ENCODE measurements around the gene STYXL1. TPM values are rescaled to one million over a fixed set of nuclear protein-coding genes. Genes with fewer than 3 reads are reported as not detected.

The STYXL1 gene
- total and polyA plus RNA-seq, 2 experiments from 2014 or later, result 28.0 to 39.2 TPM

DNA sequence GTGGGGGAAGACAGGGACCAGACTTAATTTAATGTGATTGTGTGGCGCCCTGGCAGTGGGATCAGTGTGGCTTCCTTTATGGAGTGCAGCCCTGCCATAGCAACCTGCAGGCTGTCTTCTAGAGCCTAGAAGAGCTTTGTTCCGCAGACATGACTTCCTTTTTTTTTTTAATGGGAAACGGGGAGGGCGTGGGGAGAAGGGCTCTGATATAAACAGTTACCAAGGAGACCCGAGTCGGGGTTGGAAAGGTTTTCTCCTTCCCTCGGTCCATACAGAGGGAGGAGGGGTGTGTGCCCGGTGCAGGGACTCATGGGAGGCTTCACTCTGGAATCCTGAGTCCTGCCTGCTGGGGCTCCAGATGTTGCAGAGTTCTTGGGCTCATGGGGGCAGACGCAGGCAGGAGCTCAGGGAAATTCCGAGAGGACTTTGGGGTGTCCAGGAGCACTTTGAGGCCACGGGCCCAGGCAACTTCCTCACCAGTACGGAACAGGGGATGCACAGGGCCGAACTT is 80.3 kb downstream of the STYXL1 start:
- Histone ChIP-seq H3K27ac (ENCODE audit: low read depth) (no peak overlapping the region), H3F3A (replicated peaks; ENCODE audit: low read depth) (no peaks in the 10 kb centered on the region), H3K36me3 (ENCODE audit: insufficient read depth) (0 out of 2 replicates have a peak, but pooled peaks cover 2% of the 10 kb centered on the region), H3K9me2 (ENCODE audit: insufficient read depth) (no peaks in the 10 kb centered on the region), H3K4me2 (no peak overlapping the region), H3K4me1 (ENCODE audit: insufficient read depth) (no peaks in the 10 kb centered on the region), H4K20me1 (replicated peaks; ENCODE audit: insufficient read depth) (no peaks in the 10 kb centered on the region; the same call in 1 of the 2 replicates), H3K79me2 (replicated peaks; ENCODE audit: insufficient read depth) (0 out of 2 replicates have a peak, but pooled peaks cover 2% of the 10 kb centered on the region), H3K4me3 (no peak overlapping the region), H3K27me3 (ENCODE audit: insufficient read depth) (no peaks in the 10 kb centered on the region), H2AFZ (no peak overlapping the region)
- peaks cover 6% of the 10 kb centered on the region for H3K4me1 Mint-ChIP-seq
- peaks cover 6% of the 10 kb centered on the region for H3K27me3 Mint-ChIP-seq (ENCODE audit: insufficient read depth, low read depth, poor library complexity)
- TF ChIP-seq, protein P1, sequence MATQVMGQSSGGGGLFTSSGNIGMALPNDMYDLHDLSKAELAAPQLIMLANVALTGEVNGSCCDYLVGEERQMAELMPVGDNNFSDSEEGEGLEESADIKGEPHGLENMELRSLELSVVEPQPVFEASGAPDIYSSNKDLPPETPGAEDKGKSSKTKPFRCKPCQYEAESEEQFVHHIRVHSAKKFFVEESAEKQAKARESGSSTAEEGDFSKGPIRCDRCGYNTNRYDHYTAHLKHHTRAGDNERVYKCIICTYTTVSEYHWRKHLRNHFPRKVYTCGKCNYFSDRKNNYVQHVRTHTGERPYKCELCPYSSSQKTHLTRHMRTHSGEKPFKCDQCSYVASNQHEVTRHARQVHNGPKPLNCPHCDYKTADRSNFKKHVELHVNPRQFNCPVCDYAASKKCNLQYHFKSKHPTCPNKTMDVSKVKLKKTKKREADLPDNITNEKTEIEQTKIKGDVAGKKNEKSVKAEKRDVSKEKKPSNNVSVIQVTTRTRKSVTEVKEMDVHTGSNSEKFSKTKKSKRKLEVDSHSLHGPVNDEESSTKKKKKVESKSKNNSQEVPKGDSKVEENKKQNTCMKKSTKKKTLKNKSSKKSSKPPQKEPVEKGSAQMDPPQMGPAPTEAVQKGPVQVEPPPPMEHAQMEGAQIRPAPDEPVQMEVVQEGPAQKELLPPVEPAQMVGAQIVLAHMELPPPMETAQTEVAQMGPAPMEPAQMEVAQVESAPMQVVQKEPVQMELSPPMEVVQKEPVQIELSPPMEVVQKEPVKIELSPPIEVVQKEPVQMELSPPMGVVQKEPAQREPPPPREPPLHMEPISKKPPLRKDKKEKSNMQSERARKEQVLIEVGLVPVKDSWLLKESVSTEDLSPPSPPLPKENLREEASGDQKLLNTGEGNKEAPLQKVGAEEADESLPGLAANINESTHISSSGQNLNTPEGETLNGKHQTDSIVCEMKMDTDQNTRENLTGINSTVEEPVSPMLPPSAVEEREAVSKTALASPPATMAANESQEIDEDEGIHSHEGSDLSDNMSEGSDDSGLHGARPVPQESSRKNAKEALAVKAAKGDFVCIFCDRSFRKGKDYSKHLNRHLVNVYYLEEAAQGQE (IDR thresholded peaks at IDR 0.05; ENCODE audit: unreplicated experiment), result no peak
- TF ChIP-seq EZH2 (IDR thresholded peaks at IDR 0.05; ENCODE audit: low read depth, unreplicated experiment) (no peak), POLR2AphosphoS5 (IDR thresholded peaks at IDR 0.05; ENCODE audit: low read depth) (no peak), EZH2phosphoT487 (IDR thresholded peaks at IDR 0.05; ENCODE audit: unreplicated experiment) (no peak), CREB1 (CRISPR knock-in tag; IDR thresholded peaks at IDR 0.05; ENCODE audit: low read depth) (no peak), NANOG (IDR thresholded peaks at IDR 0.05; ENCODE audit: borderline replicate concordance) (no peak)
- TF ChIP-seq, protein P2, sequence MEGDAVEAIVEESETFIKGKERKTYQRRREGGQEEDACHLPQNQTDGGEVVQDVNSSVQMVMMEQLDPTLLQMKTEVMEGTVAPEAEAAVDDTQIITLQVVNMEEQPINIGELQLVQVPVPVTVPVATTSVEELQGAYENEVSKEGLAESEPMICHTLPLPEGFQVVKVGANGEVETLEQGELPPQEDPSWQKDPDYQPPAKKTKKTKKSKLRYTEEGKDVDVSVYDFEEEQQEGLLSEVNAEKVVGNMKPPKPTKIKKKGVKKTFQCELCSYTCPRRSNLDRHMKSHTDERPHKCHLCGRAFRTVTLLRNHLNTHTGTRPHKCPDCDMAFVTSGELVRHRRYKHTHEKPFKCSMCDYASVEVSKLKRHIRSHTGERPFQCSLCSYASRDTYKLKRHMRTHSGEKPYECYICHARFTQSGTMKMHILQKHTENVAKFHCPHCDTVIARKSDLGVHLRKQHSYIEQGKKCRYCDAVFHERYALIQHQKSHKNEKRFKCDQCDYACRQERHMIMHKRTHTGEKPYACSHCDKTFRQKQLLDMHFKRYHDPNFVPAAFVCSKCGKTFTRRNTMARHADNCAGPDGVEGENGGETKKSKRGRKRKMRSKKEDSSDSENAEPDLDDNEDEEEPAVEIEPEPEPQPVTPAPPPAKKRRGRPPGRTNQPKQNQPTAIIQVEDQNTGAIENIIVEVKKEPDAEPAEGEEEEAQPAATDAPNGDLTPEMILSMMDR (conservative IDR thresholded peaks at IDR 0.05; ENCODE audit: low read depth in 2 of 2), result no peak
- TF ChIP-seq, protein P3, sequence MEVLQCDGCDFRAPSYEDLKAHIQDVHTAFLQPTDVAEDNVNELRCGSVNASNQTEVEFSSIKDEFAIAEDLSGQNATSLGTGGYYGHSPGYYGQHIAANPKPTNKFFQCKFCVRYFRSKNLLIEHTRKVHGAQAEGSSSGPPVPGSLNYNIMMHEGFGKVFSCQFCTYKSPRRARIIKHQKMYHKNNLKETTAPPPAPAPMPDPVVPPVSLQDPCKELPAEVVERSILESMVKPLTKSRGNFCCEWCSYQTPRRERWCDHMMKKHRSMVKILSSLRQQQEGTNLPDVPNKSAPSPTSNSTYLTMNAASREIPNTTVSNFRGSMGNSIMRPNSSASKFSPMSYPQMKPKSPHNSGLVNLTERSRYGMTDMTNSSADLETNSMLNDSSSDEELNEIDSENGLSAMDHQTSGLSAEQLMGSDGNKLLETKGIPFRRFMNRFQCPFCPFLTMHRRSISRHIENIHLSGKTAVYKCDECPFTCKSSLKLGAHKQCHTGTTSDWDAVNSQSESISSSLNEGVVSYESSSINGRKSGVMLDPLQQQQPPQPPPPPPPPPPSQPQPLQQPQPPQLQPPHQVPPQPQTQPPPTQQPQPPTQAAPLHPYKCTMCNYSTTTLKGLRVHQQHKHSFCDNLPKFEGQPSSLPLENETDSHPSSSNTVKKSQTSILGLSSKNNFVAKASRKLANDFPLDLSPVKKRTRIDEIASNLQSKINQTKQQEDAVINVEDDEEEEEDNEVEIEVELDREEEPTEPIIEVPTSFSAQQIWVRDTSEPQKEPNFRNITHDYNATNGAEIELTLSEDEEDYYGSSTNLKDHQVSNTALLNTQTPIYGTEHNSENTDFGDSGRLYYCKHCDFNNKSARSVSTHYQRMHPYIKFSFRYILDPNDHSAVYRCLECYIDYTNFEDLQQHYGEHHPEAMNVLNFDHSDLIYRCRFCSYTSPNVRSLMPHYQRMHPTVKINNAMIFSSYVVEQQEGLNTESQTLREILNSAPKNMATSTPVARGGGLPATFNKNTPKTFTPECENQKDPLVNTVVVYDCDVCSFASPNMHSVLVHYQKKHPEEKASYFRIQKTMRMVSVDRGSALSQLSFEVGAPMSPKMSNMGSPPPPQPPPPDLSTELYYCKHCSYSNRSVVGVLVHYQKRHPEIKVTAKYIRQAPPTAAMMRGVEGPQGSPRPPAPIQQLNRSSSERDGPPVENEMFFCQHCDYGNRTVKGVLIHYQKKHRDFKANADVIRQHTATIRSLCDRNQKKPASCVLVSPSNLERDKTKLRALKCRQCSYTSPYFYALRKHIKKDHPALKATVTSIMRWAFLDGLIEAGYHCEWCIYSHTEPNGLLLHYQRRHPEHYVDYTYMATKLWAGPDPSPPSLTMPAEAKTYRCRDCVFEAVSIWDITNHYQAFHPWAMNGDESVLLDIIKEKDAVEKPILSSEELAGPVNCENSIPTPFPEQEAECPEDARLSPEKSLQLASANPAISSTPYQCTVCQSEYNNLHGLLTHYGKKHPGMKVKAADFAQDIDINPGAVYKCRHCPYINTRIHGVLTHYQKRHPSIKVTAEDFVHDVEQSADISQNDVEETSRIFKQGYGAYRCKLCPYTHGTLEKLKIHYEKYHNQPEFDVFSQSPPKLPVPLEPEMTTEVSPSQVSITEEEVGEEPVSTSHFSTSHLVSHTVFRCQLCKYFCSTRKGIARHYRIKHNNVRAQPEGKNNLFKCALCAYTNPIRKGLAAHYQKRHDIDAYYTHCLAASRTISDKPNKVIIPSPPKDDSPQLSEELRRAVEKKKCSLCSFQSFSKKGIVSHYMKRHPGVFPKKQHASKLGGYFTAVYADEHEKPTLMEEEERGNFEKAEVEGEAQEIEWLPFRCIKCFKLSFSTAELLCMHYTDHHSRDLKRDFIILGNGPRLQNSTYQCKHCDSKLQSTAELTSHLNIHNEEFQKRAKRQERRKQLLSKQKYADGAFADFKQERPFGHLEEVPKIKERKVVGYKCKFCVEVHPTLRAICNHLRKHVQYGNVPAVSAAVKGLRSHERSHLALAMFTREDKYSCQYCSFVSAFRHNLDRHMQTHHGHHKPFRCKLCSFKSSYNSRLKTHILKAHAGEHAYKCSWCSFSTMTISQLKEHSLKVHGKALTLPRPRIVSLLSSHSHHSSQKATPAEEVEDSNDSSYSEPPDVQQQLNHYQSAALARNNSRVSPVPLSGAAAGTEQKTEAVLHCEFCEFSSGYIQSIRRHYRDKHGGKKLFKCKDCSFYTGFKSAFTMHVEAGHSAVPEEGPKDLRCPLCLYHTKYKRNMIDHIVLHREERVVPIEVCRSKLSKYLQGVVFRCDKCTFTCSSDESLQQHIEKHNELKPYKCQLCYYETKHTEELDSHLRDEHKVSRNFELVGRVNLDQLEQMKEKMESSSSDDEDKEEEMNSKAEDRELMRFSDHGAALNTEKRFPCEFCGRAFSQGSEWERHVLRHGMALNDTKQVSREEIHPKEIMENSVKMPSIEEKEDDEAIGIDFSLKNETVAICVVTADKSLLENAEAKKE (CRISPR knock-in tag; IDR thresholded peaks at IDR 0.05), result no peak
- TF ChIP-seq, protein P4, sequence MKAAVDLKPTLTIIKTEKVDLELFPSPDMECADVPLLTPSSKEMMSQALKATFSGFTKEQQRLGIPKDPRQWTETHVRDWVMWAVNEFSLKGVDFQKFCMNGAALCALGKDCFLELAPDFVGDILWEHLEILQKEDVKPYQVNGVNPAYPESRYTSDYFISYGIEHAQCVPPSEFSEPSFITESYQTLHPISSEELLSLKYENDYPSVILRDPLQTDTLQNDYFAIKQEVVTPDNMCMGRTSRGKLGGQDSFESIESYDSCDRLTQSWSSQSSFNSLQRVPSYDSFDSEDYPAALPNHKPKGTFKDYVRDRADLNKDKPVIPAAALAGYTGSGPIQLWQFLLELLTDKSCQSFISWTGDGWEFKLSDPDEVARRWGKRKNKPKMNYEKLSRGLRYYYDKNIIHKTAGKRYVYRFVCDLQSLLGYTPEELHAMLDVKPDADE (IDR thresholded peaks at IDR 0.05), result no peak
- peaks cover 13% of the 10 kb centered on the region for H3K36me3 Mint-ChIP-seq (ENCODE audit: low read depth)
- H3K27ac Mint-ChIP-seq, result no peak overlapping the region; the same call in 1 of the 2 replicates
- H3K4me3 Mint-ChIP-seq, result no peak overlapping the region
- ATAC-seq, result no peak
- no peaks in the 10 kb centered on the region for H3K9me3 Mint-ChIP-seq
- DNase-seq (ENCODE audit: low spot score), result no peak

Data from GM23338 (cell line).